C4-2B (cell line): Measurements from ENCODE around the gene FAM120B.
"Not testable (repeated sequence)": the region's sequence is repeated elsewhere in the genome, so short reads cannot be mapped to it uniquely, and the experiment has no call there.

Source experiments
- H3K27ac ChIP-seq: fragments of 450-650 bp; 2 replicates; pipeline ENCODE4 v1.5.1; 2017
- ZFX ChIP-seq: fragments of 450-650 bp; IDR thresholded peaks from 2 replicates; pipeline ENCODE4 v1.6.1; 2017
- TF ChIP-seq, protein P1 (sequence below): fragments of 450-650 bp; conservative IDR thresholded peaks from 2 replicates; pipeline ENCODE4 v1.5.1; 2017; ENCODE audit warnings: mild to moderate bottlenecking

Gene FAM120B

DNA sequence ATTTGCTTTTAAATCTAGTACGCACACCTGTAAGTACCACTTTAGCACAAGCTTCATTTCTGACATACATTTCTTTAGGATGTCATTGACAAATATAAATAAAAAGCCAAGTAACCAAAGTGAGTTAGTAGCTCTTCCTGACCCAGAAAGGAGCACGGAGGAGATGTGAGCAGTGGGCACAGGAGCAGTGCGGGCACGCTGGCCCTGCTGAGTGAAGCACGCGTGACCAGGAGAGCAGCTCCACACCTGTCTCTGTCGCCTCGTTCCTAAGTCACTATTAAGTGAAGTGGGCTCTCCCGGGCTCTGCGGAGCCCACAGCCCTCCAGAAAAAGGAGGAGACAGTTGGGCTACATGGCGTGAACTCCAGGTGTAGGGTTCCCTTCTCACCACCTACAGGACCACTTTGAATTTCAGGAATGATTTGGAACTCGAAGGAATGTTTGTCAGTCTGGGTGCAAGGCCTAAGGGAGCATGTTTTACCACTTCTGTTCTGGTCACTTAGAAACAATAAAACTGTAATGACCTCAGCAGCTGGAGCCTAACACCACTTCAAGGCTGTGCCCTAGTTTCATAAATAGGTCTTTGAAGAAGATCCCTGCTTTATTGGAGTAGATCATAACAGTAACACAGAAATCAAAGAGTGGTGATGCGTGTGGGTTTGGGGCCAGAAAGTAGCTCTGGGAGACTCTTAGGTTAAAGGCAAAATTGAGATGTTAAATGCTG, 95.9 kb downstream of the FAM120B start:
- no peak overlapping the region for H3K27ac ChIP-seq
- TF ChIP-seq ZFX = no peak
- TF ChIP-seq, protein P1, sequence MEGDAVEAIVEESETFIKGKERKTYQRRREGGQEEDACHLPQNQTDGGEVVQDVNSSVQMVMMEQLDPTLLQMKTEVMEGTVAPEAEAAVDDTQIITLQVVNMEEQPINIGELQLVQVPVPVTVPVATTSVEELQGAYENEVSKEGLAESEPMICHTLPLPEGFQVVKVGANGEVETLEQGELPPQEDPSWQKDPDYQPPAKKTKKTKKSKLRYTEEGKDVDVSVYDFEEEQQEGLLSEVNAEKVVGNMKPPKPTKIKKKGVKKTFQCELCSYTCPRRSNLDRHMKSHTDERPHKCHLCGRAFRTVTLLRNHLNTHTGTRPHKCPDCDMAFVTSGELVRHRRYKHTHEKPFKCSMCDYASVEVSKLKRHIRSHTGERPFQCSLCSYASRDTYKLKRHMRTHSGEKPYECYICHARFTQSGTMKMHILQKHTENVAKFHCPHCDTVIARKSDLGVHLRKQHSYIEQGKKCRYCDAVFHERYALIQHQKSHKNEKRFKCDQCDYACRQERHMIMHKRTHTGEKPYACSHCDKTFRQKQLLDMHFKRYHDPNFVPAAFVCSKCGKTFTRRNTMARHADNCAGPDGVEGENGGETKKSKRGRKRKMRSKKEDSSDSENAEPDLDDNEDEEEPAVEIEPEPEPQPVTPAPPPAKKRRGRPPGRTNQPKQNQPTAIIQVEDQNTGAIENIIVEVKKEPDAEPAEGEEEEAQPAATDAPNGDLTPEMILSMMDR = no peak

DNA sequence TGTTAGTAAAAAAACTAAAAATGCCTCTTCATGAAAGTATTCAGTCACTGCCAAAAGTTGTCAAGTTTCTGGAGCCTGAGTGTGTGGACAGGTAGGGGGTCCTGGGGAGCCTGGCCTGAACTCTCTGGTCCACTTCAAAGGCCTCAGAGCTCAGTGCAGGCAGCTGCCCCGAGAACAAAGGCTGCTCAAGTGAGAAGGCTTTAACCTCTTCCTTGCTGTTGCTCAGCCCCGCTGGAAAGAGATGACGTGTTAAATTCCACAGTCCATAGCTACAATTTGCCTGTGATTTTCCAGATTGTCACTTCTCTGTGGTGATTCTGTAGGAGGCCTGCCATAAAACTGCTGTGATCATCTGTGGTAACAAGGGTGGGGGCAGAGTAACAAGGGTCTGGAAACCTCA, 96.9 kb downstream of the FAM120B start:
- no peak overlapping the region for H3K27ac ChIP-seq
- TF ChIP-seq, protein P1 = no peak
- TF ChIP-seq ZFX = no peak

DNA sequence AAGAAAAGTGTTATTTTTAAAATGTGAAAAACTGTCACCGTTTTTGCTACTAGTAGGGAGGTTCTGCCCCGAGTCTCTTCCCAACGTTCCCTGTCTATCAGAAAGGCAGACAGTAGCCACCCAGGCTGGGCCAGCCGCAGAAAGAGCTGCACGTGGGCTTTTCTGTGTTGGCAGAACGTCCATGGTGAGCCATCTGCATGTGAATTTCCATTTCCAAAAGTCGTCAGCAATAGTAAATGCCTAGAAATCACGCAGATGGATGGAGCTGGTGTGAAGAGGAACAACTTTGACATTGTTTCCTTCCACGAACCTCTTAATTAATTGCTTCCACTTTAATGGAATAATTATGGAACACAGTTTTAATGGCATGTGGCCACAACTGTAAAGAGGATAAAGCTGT, 97.5 kb downstream of the FAM120B start:
- no peak overlapping the region for H3K27ac ChIP-seq
- TF ChIP-seq, protein P1 = no peak
- TF ChIP-seq ZFX = no peak

DNA sequence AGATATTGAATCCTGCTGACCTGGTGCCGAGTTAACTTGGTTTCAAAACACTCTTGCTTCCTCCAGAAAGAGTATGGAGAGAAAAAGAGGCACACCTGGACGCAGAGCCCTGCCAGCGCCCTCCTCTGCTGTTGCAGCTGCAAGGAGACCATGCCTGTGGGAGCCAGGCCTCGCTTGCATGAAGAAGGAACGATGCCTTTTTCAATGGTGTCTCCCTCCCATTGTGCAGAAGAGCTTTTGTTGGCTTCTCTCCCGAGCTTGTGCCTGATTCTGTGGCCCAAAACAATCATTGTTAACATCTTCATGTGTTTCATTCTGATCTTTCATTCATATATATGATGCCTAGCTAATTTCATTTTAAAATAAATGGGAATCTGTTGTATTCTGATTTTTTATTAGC, 98.1 kb downstream of the FAM120B start:
- H3K27ac ChIP-seq = no peak overlapping the region
- TF ChIP-seq ZFX = no peak
- TF ChIP-seq, protein P1 = no peak

DNA sequence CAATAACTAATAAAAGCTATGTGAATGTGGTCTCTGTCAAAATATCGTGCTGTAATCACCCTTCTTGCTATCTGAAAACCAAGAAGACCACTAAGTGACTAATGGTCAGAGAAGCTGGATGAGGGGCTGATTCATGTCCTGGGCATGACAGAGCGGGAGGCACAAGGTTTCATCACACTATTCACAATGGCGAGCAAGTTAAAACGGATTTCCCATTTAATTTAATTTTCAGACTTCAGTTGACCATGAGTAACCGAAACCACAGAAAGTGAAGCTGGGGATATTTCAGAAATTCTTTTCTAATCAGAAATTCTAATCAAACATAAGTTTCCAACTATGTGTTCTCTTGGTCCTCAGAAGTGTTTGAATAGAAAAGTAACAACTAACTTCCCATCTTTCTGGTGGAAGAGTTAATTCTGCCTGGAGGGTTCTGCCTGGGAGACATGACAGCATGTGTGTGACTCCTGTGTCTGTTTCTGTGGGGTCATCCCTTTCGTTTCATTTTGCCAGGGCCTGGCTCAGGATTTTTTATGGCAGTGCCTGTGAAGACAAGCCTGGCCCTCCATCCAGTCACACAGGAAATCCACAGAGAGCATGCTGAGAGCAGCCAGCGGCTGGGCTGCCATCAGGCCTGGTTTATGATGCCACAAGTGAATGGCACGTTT, 98.9 kb downstream of the FAM120B start:
- TF ChIP-seq, protein P1 = no peak
- no peak for TF ChIP-seq ZFX
- no peak overlapping the region for H3K27ac ChIP-seq

DNA sequence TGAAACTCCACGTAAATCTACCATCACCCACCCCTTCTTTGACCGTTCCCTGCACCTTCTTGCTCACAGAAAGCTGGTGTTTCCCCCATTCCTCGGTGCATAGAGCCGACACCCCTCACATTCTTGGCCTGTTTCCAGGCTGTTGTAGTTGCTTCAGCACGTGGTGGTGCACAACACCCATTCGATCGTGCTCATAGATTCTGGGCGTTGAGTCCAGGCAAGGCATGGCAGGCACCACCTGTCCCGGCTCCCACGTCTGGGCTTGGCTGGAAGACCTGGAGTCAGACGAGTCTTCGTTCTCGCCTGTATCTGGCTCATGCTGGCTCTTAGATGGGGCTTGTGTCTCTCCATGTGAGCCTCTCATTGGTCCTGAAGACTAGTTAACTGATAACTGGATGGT, 100.6 kb downstream of the FAM120B start:
- no peak for TF ChIP-seq ZFX
- TF ChIP-seq, protein P1 = no peak
- H3K27ac ChIP-seq = no peak overlapping the region

DNA sequence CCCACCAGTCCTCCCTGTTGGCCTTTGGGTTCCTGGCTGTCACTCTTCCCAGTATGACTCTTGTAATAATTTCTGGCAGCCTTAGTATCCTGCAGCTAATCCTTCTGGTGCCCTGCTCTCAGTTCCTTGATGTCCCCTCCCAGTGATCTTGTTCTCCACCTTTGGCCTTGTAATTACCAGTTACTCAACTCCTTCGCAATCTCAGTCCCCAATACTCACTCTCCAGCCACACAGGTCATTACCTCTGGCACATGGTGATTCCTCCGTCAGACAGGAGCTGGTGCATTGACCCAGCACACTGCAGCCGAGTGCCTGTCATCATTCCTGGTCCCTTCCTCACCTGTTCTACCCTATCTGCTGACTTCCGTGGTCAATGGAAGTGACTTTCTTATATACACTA, 101.4 kb downstream of the FAM120B start:
- no peak overlapping the region for H3K27ac ChIP-seq
- TF ChIP-seq, protein P1 = no peak

DNA sequence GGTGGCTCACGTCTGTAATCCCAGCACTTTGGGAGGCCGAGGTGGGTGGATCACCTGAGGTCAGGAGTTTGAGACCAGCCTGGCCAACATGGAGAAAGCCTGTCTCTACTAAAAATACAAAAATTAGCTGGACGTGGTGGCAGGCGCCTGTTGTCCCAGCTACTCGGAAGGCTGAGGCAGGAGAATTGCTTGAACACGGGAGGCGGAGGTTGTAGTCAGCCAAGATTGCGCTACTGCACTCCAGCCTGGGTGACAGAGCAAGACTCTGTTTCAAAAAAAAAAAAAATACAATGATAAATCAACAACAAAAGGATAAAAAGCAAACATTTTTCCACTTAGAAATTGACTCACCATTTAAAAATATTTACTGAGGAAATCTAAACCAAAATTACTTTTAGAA, 103.2 kb downstream of the FAM120B start:
- not testable (repeated sequence) for H3K27ac ChIP-seq
